NCI-H146 (cell line): Measurements from ENCODE around the gene MAGI1.

ENCODE experiments used
- DNase-seq: peaks from one replicate; lab custom pipeline; 2025; lab: John Stamatoyannopoulos, UW

The MAGI1 gene

GRCh38 chr3:65713016-65713415, 325.7 kb downstream of the MAGI1 start:
- no peak for DNase-seq

DNA sequence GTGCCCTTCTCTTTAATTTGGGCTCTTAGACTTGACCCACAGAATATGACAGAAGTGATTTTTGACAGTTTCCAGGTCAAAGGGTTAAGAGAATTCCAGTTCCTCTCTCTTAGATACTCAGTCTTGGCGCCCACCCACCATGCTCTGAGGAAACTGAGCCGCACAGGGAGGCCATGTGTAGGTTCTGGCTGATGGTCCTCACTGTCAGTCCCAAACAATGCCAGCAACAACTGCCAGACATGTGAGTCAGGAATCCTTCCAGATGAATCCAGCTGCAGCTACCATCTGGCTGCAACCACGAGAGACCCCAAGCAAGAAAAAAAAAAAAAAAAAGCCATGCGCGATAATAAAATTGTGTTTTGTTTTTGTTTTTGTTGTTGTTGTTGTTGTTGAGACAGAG, 326.6 kb downstream of the MAGI1 start:
- DNase-seq, result no peak

DNA sequence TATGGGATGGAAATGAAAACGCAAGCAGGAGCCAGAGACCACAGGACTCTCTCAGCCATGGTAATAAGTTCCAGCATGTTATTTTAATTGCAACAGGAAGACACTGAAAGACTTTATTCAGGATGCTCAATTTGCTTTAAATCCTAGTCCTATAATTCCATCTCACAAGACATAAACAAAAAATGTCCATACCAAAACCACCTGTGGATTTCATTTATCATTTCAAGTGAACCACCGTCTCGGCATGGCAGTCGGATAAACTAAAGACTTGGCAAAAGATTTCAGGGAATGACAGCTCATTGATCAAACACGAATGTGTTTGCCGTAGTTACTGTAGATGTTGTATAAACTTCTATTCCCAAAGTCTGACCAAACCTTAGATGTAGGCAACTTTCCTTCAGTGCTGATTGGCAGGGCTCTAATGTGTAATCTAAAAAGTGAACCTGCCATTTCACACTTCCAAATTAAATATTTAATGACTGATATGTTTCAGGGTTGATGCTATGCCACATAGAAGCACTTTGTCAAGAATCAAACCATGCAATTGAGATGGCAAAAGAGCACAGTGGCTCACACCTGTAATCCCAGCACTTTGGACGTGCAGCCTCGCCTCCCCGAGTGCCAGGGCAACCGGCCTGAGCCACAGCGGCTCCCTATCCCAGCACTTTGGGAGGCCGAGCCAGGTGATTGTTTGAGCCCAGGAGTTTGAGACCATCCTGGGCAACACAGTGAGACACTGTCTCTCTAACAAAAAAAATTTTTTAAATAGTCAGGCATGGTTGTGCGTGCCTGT, 331.7 kb downstream of the MAGI1 start:
- DNase-seq, result no peak

DNA sequence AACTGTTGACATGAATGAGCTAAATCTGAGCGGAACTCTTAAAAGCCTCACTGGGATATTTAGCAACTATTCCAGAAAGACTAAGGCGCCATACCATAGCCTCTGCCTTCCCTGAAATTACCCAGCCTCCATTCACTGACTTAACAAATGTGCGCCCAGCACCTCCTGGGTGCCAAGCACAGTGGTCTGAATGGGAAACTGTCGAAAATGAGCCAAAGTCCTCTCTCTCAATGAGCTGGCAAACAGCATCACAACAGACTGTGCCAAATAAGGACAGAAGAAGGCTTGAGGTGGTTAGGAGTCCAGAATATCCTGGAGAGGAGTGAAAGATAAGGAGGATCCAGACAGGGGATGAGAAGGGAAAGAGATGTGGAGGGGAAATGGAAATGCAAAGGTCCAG, 332.4 kb downstream of the MAGI1 start:
- DNase-seq, result no peak

DNA sequence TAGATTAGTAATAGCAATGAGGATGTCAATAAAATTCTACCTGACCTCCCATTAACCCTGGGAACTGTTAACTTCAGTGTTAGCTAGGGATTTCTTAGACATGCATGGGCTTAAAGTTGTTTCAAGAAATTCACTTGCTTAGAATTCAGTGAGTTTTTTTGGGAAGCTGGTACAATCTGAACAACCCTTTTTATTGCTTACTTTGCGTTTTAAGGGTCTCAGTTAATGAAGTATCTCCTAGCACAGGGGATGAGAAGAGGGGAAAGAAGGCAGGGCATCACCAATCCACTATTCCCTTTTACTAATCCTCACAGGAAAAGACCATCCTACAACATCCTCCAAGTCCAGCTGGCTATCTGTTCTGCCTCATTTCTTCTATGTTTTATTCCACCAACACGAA, 334.9 kb downstream of the MAGI1 start:
- DNase-seq, result no peak

DNA sequence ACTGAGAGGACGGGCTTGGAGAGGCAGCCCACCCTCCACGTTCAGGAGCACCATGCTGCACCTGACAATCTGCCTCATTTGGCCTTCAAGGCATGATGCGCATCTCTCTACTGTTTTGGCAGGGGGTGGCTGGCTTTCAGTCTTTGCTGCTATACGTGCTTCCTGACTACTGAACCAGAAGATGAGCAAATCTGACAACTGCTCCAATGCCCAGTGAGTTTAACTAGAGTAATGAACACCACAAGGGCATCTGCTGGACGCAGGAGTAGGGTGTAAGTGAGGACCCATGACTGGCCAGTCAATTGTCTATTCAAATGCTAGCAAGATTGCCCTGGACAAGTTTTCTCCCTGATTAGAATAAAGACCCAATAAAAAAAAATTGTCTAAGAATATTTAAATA, 335.7 kb downstream of the MAGI1 start:
- DNase-seq, result no peak

DNA sequence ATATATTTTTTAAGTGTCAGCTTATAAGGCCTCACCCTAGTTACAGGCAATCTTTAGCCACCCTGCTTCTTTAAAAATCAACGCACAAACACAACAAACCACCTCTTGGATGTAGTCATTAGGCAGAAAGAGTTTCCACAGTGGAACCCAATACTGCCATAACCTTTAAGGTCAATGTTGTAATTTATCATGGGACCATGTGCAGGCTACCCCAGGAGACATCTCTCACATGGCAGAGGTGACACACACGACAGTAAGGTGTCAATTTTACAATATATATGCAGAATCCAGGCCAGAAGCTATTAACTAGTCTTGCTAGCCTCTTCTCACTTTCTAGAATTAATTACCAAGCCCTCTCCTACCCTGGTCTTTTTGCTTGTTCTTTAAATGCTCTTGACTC, 336.5 kb downstream of the MAGI1 start:
- DNase-seq, result no peak

DNA sequence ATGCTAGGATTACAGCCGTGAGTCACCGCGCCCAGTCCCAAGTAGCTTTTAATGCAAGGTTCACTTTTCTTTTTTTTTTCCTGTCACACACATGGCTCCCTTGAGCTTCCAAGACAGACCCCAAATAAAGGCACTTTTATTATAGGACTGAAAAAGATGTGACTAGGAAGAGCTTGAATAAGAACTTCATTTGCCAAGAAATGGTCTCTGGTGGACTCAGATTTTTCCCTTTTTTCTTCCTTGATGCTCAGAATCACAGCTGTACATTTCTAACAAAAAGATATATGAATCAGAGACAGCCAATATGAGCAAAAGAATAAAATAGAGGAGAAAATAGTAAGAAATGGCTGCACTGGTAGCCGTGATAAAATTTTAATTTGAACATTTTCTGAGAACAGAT, 337.2 kb downstream of the MAGI1 start:
- DNase-seq, result no peak

- DNase-seq, result no peak
Observed at GRCh38 chr3:65689436-65689835, 349.3 kb downstream of the MAGI1 start.

DNA sequence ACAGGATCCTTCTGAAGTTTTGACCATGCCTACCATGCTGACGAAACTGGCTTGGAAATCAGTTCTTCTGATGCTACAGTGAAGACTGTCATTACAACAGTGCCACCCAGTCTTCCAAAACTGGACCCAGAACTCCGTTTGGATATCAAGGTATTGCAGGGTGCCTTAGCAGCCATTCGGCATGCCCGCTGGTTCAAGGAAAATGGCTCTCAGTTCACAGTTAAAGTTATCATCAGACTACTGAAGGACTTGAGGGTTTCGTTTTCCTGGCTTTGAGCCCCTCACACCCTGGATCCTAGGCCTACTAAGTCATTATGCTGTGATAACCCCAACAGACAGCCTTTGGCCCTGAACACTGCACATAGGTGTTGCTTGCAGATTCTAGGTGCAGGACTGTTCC, 351.0 kb downstream of the MAGI1 start:
- no peak for DNase-seq

DNA sequence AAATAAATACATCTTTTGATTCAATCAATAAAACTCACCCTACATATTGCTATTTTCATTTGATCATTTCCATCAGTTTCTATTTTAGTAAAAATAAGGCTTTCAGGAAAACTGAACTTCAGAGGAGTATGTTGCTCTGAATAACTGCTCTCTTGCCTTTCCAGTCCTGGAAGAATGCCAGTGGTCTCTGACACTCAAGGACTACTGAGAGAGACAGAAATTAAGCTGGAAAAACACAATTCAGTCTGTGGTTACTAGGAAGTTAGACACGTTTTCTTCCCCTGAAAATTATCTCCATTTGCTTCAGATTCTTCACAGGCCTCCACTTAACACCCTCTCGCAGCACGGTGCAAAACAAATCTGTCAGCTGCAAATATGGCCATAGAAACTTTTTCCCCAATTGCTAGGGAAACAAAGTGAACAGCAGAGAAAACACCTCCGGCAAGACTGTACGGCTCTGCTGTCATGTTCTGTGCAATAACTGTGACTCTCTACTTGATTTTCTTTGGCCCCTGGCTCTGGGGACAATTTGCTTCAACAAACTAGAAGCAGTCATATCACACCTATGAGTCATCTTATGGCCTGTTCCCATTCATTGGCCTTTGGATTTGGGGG, 353.0 kb downstream of the MAGI1 start:
- DNase-seq, result no peak

GRCh38 chr3:65678516-65678915, 360.2 kb downstream of the MAGI1 start:
- DNase-seq, result no peak

DNA sequence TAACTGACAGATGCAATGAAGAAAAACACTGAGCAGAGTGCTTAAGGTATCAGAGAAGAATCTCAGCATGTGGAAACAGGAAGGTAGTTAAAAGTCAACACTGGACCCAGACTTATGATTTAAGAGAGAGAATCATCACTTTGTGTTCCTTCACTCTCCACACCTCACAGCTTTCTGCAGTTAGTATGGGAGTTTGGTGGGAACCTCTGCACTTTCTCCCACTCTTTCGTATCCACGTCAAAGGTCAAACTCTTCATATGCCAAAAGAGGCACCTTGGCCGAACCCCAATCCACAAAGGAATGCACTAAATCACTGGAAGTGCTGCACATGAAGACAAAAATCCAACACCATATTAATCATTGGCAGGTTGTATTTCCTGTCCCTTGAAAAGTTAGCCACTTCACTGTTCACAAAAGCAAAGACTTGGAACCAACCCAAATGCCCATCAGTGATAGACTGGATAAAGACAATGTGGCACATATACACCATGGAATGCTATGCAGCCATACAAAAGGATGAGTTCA, 361.2 kb downstream of the MAGI1 start:
- DNase-seq, result no peak

DNA sequence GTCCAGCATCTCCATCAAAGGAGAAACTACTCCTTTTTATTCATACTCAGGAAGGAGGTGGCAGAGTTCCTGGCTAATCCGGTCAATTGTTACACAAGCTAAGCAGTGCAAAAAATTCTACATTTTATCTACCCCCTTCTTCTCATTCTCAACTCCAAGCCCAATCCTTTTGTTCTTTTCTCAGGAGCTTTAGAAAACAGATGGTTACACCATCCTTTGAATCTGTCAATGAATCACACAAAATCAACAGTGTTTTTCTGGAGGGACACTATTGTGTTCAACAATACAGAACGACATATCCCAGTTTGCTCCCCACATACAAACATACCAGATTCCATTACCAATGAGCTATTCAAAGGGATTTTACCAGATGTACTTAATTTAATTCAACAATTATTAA, 362.1 kb downstream of the MAGI1 start:
- no peak for DNase-seq

GRCh38 chr3:65675011-65675410, 363.7 kb downstream of the MAGI1 start:
- no peak for DNase-seq

DNA sequence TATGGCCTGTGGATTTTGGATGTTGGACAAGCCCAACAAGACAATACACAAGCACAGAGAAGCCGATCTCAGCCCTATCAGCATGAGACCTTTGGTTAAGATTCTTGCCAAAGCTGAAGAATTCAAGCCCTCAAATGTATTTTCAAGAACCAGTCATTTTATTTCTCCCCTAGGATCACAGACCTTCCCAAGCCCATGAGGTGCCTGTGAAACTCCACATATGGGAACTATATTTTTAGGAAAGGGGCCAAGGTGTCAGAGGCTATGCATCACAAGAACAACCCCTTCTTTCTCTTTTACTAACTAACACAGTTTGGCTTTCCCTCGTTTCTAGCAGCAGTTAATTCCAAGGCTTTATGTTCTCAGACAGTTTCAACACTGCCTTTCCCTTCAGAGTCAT, 364.5 kb downstream of the MAGI1 start:
- no peak for DNase-seq

DNA sequence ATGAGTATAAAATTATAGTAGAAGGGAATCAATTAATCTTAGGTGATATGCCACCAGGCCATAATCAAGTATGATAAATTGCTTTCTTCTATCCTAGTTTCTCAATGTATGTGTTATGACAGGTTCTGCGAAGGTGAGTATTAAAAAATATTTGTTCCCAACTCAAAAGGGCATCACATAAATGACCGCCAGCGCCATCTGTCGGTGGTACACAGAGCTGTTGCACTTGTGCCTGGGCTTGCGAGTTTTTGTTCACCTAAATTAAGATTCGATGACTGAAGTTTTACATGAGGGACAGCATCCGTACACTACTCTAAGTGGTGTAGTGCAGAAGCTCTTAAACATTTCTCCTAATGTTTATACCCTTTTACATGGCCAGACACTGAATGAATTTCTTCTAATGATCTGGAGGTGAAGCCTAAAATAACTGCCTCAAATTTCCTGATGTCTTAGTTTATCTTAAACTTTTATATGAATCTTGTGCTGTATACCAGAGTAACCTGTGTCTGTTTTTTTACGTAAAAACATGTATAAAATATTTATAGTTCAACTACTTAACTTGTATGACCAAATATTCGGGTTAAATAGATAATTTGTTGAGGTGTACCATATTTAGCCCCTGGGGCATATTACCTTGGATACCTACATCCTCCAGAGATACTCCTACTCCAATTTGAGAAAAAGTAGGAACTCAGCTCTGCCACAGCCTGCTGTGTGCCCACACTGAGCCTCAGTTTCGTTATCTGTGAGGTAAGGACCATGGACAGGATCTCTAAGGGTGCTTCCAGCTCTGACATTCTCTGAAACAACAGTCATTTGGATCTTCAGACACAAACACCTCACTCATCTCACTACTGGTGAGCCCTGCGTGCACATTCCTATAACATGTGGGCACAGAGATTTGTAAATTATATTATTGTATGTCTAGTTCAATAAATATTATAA, 365.6 kb downstream of the MAGI1 start:
- DNase-seq, result peak; percentile 4

- no peak for DNase-seq
Observed at GRCh38 chr3:65672061-65672460, 366.7 kb downstream of the MAGI1 start.

- no peak for DNase-seq
Observed at GRCh38 chr3:65671004-65671403, 367.7 kb downstream of the MAGI1 start.

- no peak for DNase-seq
Observed at GRCh38 chr3:65669163-65669875, 369.4 kb downstream of the MAGI1 start.

GRCh38 chr3:65667963-65668362, 370.8 kb downstream of the MAGI1 start:
- DNase-seq, result no peak
